HG02763 (cell line): Measurements from ENCODE around the gene MYH9.
"Not testable (repeated sequence)": the region's sequence is repeated elsewhere in the genome, so short reads cannot be mapped to it uniquely, and the experiment has no call there.

Experiments
- ATAC-seq: cut with Tn5 transposase; IDR thresholded peaks from one replicate; pipeline ENCODE4 v1.9.1; 2021; ENCODE audit warnings: mild to moderate bottlenecking, moderate library complexity; ENCODE audit not compliant: unreplicated experiment

MYH9 gene

GRCh38 chr22:36415415-36416168 is 27.8 kb upstream of the MYH9 start:
- no peak for ATAC-seq

- no peak for ATAC-seq
Measured at GRCh38 chr22:36413022-36413775, 25.4 kb upstream of the MYH9 start.

GRCh38 chr22:36411589-36412258 is 24.0 kb upstream of the MYH9 start:
- ATAC-seq, result no peak

- ATAC-seq, result no peak
Measured at GRCh38 chr22:36409911-36410756, 22.4 kb upstream of the MYH9 start.

- not testable (repeated sequence) for ATAC-seq
Measured at GRCh38 chr22:36409554-36409910, 21.8 kb upstream of the MYH9 start.

- no peak for ATAC-seq
Measured at GRCh38 chr22:36409056-36409455, 21.3 kb upstream of the MYH9 start.

- ATAC-seq, result no peak
Measured at GRCh38 chr22:36406721-36407120, 19.0 kb upstream of the MYH9 start.

- no peak for ATAC-seq
Measured at GRCh38 chr22:36405671-36406538, 18.1 kb upstream of the MYH9 start.

GRCh38 chr22:36405221-36405661 is 17.5 kb upstream of the MYH9 start:
- ATAC-seq, result no peak

- no peak for ATAC-seq
Measured at GRCh38 chr22:36404446-36404845, 16.7 kb upstream of the MYH9 start.

GRCh38 chr22:36399472-36399778 is 11.7 kb upstream of the MYH9 start:
- ATAC-seq, result no peak

GRCh38 chr22:36398601-36399471 is 11.1 kb upstream of the MYH9 start:
- ATAC-seq, result no peak

- ATAC-seq, result no peak
Measured at GRCh38 chr22:36397131-36398093, 9.6 kb upstream of the MYH9 start.

- ATAC-seq, result no peak
Measured at GRCh38 chr22:36395915-36396314, 8.1 kb upstream of the MYH9 start.

- no peak for ATAC-seq
Measured at GRCh38 chr22:36395055-36395849, 7.5 kb upstream of the MYH9 start.

GRCh38 chr22:36391638-36392037 is 3.9 kb upstream of the MYH9 start:
- ATAC-seq, result no peak

- not testable (repeated sequence) for ATAC-seq
Measured at GRCh38 chr22:36389122-36389521, 1.4 kb upstream of the MYH9 start.

GRCh38 chr22:36387709-36387958 is 133 bp downstream of the MYH9 start:
- no peak for ATAC-seq
